Measurements from ENCODE around the gene NADK. TPM values are rescaled to one million over a fixed set of nuclear protein-coding genes. Genes with fewer than 3 reads are reported as not detected.

Gene NADK
- total and polyA plus RNA-seq, 4 donors = 29.9 to 65.1 (median 48.3) TPM

- no peak for DNase-seq (ENCODE audit: low read depth in 4 of 6, low spot score in 6 of 6)
- H3K36me3 ChIP-seq (ENCODE audit: control insufficient read depth, insufficient read depth, low read length) = peaks cover 76% of the 10 kb centered on the region
- no peaks in the 10 kb centered on the region for H3K9me3 ChIP-seq (ENCODE audit: control insufficient read depth, insufficient read depth, low read length)
- 92% methylated on average over 5 of the region's 10 CpGs for WGBS (ENCODE audit: insufficient coverage)
- H3K27me3 ChIP-seq (ENCODE audit: control insufficient read depth, insufficient read depth, low read length) = no peaks in the 10 kb centered on the region
- no peak overlapping the region for H3K4me3 ChIP-seq (ENCODE audit: low read depth, low read length)
- no peaks in the 10 kb centered on the region for H3K4me1 ChIP-seq (ENCODE audit: control insufficient read depth, insufficient read depth, low read length)
- H3K27ac ChIP-seq (ENCODE audit: low read depth, low read length) = no peak overlapping the region
Measured at GRCh38 chr1:1808206-1808605, 29.9 kb upstream of the NADK start.

GRCh38 chr1:1806890-1807289 is 28.6 kb upstream of the NADK start:
- DNase-seq (ENCODE audit: low read depth in 4 of 6, low spot score in 6 of 6) = no peak
- H3K36me3 ChIP-seq (ENCODE audit: control insufficient read depth, insufficient read depth, low read length) = peaks cover 70% of the 10 kb centered on the region
- H3K4me1 ChIP-seq (ENCODE audit: control insufficient read depth, insufficient read depth, low read length) = no peaks in the 10 kb centered on the region
- 94% methylated on average over 2 of the region's 2 CpGs for WGBS (ENCODE audit: insufficient coverage)
- H3K27me3 ChIP-seq (ENCODE audit: control insufficient read depth, insufficient read depth, low read length) = no peaks in the 10 kb centered on the region
- H3K27ac ChIP-seq (ENCODE audit: low read depth, low read length) = no peak overlapping the region
- no peaks in the 10 kb centered on the region for H3K9me3 ChIP-seq (ENCODE audit: control insufficient read depth, insufficient read depth, low read length)
- H3K4me3 ChIP-seq (ENCODE audit: low read depth, low read length) = no peak overlapping the region

GRCh38 chr1:1804301-1804700 is 26.0 kb upstream of the NADK start:
- H3K27ac ChIP-seq (ENCODE audit: low read depth, low read length) = no peak overlapping the region
- no peaks in the 10 kb centered on the region for H3K9me3 ChIP-seq (ENCODE audit: control insufficient read depth, insufficient read depth, low read length)
- no peak for DNase-seq (ENCODE audit: low read depth in 4 of 6, low spot score in 6 of 6)
- no peak overlapping the region for H3K4me3 ChIP-seq (ENCODE audit: low read depth, low read length)
- WGBS (ENCODE audit: insufficient coverage) = 89% methylated on average over 6 of the region's 8 CpGs
- H3K36me3 ChIP-seq (ENCODE audit: control insufficient read depth, insufficient read depth, low read length) = peaks cover 58% of the 10 kb centered on the region
- H3K4me1 ChIP-seq (ENCODE audit: control insufficient read depth, insufficient read depth, low read length) = no peaks in the 10 kb centered on the region
- H3K27me3 ChIP-seq (ENCODE audit: control insufficient read depth, insufficient read depth, low read length) = no peaks in the 10 kb centered on the region

GRCh38 chr1:1802871-1803270 is 24.6 kb upstream of the NADK start:
- Histone ChIP-seq H3K4me3 (ENCODE audit: low read depth, low read length) (no peak overlapping the region), H3K36me3 (ENCODE audit: control insufficient read depth, insufficient read depth, low read length) (peaks cover 55% of the 10 kb centered on the region), H3K4me1 (ENCODE audit: control insufficient read depth, insufficient read depth, low read length) (no peaks in the 10 kb centered on the region), H3K27ac (ENCODE audit: low read depth, low read length) (no peak overlapping the region), H3K9me3 (ENCODE audit: control insufficient read depth, insufficient read depth, low read length) (no peaks in the 10 kb centered on the region), H3K27me3 (ENCODE audit: control insufficient read depth, insufficient read depth, low read length) (no peaks in the 10 kb centered on the region)
- no peak for DNase-seq (ENCODE audit: low read depth in 4 of 6, low spot score in 6 of 6)
- no CpG with 5 or more reads among the region's 1 CpG for WGBS (ENCODE audit: insufficient coverage)

GRCh38 chr1:1799716-1800115 is 21.4 kb upstream of the NADK start:
- Histone ChIP-seq H3K27ac (ENCODE audit: low read depth, low read length) (no peak overlapping the region), H3K4me1 (ENCODE audit: control insufficient read depth, insufficient read depth, low read length) (no peaks in the 10 kb centered on the region), H3K27me3 (ENCODE audit: control insufficient read depth, insufficient read depth, low read length) (no peaks in the 10 kb centered on the region), H3K4me3 (ENCODE audit: low read depth, low read length) (no peak overlapping the region), H3K9me3 (ENCODE audit: control insufficient read depth, insufficient read depth, low read length) (no peaks in the 10 kb centered on the region), H3K36me3 (ENCODE audit: control insufficient read depth, insufficient read depth, low read length) (peaks cover 58% of the 10 kb centered on the region)
- WGBS (ENCODE audit: insufficient coverage) = 92% methylated on average over 4 of the region's 5 CpGs
- no peak for DNase-seq (ENCODE audit: low read depth in 4 of 6, low spot score in 6 of 6)

GRCh38 chr1:1797731-1798341 is 19.6 kb upstream of the NADK start:
- WGBS (ENCODE audit: insufficient coverage) = 97% methylated on average over 11 of the region's 11 CpGs
- no peak for DNase-seq (ENCODE audit: low read depth in 4 of 6, low spot score in 6 of 6)
- no peak overlapping the region for H3K4me3 ChIP-seq (ENCODE audit: low read depth, low read length)
- no peaks in the 10 kb centered on the region for H3K4me1 ChIP-seq (ENCODE audit: control insufficient read depth, insufficient read depth, low read length)
- peaks cover 58% of the 10 kb centered on the region for H3K36me3 ChIP-seq (ENCODE audit: control insufficient read depth, insufficient read depth, low read length)
- H3K27ac ChIP-seq (ENCODE audit: low read depth, low read length) = no peak overlapping the region
- H3K27me3 ChIP-seq (ENCODE audit: control insufficient read depth, insufficient read depth, low read length) = no peaks in the 10 kb centered on the region
- no peaks in the 10 kb centered on the region for H3K9me3 ChIP-seq (ENCODE audit: control insufficient read depth, insufficient read depth, low read length)

- no peak for DNase-seq (ENCODE audit: low read depth in 4 of 6, low spot score in 6 of 6)
- 96% methylated on average over 5 of the region's 5 CpGs for WGBS (ENCODE audit: insufficient coverage)
- no peak overlapping the region for H3K27ac ChIP-seq (ENCODE audit: low read depth, low read length)
- H3K9me3 ChIP-seq (ENCODE audit: control insufficient read depth, insufficient read depth, low read length) = no peaks in the 10 kb centered on the region
- H3K4me3 ChIP-seq (ENCODE audit: low read depth, low read length) = no peak overlapping the region
- H3K27me3 ChIP-seq (ENCODE audit: control insufficient read depth, insufficient read depth, low read length) = no peaks in the 10 kb centered on the region
- no peaks in the 10 kb centered on the region for H3K4me1 ChIP-seq (ENCODE audit: control insufficient read depth, insufficient read depth, low read length)
- H3K36me3 ChIP-seq (ENCODE audit: control insufficient read depth, insufficient read depth, low read length) = peaks cover 66% of the 10 kb centered on the region
Measured at GRCh38 chr1:1796466-1796865, 18.2 kb upstream of the NADK start.

- H3K9me3 ChIP-seq (ENCODE audit: control insufficient read depth, insufficient read depth, low read length) = no peaks in the 10 kb centered on the region
- peaks cover 75% of the 10 kb centered on the region for H3K36me3 ChIP-seq (ENCODE audit: control insufficient read depth, insufficient read depth, low read length)
- no peak overlapping the region for H3K27ac ChIP-seq (ENCODE audit: low read depth, low read length)
- no peaks in the 10 kb centered on the region for H3K4me1 ChIP-seq (ENCODE audit: control insufficient read depth, insufficient read depth, low read length)
- no peak for DNase-seq (ENCODE audit: low read depth in 4 of 6, low spot score in 6 of 6)
- no peak overlapping the region for H3K4me3 ChIP-seq (ENCODE audit: low read depth, low read length)
- 96% methylated on average over 10 of the region's 10 CpGs for WGBS (ENCODE audit: insufficient coverage)
- no peaks in the 10 kb centered on the region for H3K27me3 ChIP-seq (ENCODE audit: control insufficient read depth, insufficient read depth, low read length)
Measured at GRCh38 chr1:1794999-1795398, 16.7 kb upstream of the NADK start.

- Histone ChIP-seq H3K4me3 (ENCODE audit: low read depth, low read length) (no peak overlapping the region), H3K36me3 (ENCODE audit: control insufficient read depth, insufficient read depth, low read length) (peaks cover 84% of the 10 kb centered on the region), H3K4me1 (ENCODE audit: control insufficient read depth, insufficient read depth, low read length) (no peaks in the 10 kb centered on the region), H3K9me3 (ENCODE audit: control insufficient read depth, insufficient read depth, low read length) (no peaks in the 10 kb centered on the region), H3K27me3 (ENCODE audit: control insufficient read depth, insufficient read depth, low read length) (no peaks in the 10 kb centered on the region), H3K27ac (ENCODE audit: low read depth, low read length) (no peak overlapping the region)
- no peak for DNase-seq (ENCODE audit: low read depth in 4 of 6, low spot score in 6 of 6)
- 98% methylated on average over 12 of the region's 17 CpGs for WGBS (ENCODE audit: insufficient coverage)
Measured at GRCh38 chr1:1793481-1794244, 15.4 kb upstream of the NADK start.
